A549 (cell line): ENCODE data around the gene GOLGA6L1.

ENCODE experiments used
- POLR2A ChIP-seq: IDR thresholded peaks from 2 replicates; pipeline ENCODE4 v1.6.1; 2012; ENCODE audit warnings: mild to moderate bottlenecking, low read length
- RFX5 ChIP-seq: fragments of 450-650 bp; IDR thresholded peaks from 2 replicates; pipeline ENCODE4 v1.7.1; 2014; ENCODE audit warnings: antibody characterized with exemption, mild to moderate bottlenecking, moderate library complexity
- RNF2 ChIP-seq: fragments of 200-600 bp; sonication (generic); IDR thresholded peaks from 2 replicates; pipeline ENCODE4 v1.6.1; 2016; ENCODE audit warnings: low read depth, mild to moderate bottlenecking, antibody characterized with exemption, moderate library complexity, borderline replicate concordance

- TF ChIP-seq RNF2: no peak
- no peak for TF ChIP-seq POLR2A
- no peak for TF ChIP-seq RFX5
Observed at GRCh38 chr15:23079766-23080165, 56.9 kb downstream of the GOLGA6L1 start.
